RWPE1 (cell line): ENCODE measurements around the gene SYT8.
"Not testable (repeated sequence)": the region's sequence is repeated elsewhere in the genome, so short reads cannot be mapped to it uniquely, and the experiment has no call there.

Experiments used
- CTCF ChIA-PET: fragments of 350-600 bp; sonication (Branson Sonifier 250); formaldehyde crosslinking; extraction: SDS; loops from one replicate; lab custom pipeline; 2021; lab: Yijun Ruan, JAX
- POLR2A ChIA-PET: fragments of 400-600 bp; formaldehyde crosslinking; extraction: SDS; loops from one replicate; lab custom pipeline; 2020; ENCODE audit warnings: antibody characterized with exemption; ENCODE audit not compliant: low non-redundant PET; lab: Yijun Ruan, JAX
- DNase-seq: peaks from one replicate; pipeline ENCODE4 v3.0.0; 2012; ENCODE audit warnings: low spot score
- H3K27ac ChIP-seq: fragments of 450-650 bp; 2 replicates; pipeline ENCODE4 v1.5.1; 2017
- TF ChIP-seq, protein P1 (sequence below): fragments of 450-650 bp; conservative IDR thresholded peaks from 2 replicates; pipeline ENCODE4 v1.5.1; 2017; ENCODE audit warnings: low read depth, mild to moderate bottlenecking

Gene SYT8

DNA sequence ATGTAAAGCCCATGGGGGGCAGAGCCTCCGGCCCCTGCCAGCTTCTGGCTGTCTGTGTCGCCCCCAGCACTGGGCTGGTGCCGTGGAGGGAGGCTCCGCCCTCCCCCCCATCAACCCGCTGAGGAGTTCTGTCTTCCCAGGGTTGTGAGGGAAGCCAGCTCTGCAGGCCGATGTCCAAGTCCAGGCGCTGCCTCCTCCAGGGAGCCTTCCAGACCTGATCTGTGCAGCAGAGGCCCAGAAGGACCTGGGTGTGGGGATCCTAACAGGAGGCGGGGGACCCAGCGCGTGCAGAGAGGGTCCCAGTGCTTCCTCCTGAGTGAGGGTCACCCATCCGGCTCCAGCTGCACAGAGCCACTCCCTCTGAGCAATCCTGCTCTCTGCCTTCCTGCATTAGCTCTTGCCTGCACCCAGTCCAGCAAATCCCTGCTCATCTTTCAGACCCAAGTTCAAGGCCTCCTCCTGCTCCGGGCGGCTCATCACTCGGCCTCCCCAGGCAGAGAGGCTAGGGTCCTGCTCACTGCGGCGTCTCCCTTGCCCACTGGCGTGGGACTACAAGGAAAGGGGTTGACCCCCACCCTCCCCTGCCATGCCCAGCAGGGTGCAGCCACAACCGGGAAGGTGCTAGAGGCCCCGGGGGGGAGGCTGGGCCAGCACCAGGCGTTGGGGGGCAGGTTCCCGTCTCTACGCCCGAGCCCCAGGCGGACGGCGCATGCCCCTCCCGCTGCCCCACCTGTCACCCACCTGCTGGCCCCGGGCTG, 40.5 kb downstream of the SYT8 start:
- ChIA-PET CTCF (interaction anchor here (0.6 to 3.4 kb wide), 7 partner anchors 25 to 284 kb away, joined by 3 to 27 read pairs (median 5); no protein-coding TSS in a partner anchor), POLR2A (no interaction called here)
- no peak for DNase-seq
- TF ChIP-seq, protein P1, sequence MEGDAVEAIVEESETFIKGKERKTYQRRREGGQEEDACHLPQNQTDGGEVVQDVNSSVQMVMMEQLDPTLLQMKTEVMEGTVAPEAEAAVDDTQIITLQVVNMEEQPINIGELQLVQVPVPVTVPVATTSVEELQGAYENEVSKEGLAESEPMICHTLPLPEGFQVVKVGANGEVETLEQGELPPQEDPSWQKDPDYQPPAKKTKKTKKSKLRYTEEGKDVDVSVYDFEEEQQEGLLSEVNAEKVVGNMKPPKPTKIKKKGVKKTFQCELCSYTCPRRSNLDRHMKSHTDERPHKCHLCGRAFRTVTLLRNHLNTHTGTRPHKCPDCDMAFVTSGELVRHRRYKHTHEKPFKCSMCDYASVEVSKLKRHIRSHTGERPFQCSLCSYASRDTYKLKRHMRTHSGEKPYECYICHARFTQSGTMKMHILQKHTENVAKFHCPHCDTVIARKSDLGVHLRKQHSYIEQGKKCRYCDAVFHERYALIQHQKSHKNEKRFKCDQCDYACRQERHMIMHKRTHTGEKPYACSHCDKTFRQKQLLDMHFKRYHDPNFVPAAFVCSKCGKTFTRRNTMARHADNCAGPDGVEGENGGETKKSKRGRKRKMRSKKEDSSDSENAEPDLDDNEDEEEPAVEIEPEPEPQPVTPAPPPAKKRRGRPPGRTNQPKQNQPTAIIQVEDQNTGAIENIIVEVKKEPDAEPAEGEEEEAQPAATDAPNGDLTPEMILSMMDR: no peak
- peak overlapping the region; percentile 100 for H3K27ac ChIP-seq

DNA sequence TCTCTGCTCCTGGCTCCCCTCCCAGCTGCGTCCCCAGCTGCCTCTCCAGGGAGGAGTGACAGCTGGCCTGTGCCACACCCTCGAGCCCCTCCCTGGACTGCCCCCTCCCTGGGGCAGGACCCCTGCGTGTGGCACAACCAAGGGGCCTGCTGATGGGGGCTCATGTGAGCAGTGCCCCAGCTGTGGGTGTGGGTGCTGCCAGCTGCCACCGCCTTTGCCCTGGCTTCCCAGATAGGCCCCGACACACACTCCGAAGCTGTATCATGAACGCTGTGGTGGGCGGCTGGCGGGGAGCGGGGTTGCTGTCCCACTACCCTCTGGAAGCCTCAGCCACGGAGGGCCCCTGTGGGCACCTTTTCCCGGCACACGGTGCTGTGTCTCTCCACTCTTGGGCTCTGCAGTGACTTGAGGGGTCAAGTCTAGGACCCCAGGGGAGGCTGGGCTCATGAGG, 41.1 kb downstream of the SYT8 start:
- ChIA-PET POLR2A (interaction anchor here (0.9 kb wide), 1 partner anchor 42 kb away, joined by 3 read pairs; no protein-coding TSS in a partner anchor), CTCF (interaction anchor here (0.6 to 3.4 kb wide), 9 partner anchors 13 to 283 kb away, joined by 3 to 27 read pairs (median 5); partner anchors contain the start of gene SYT8)
- DNase-seq: not testable (repeated sequence)
- H3K27ac ChIP-seq: peak overlapping the region; percentile 100

DNA sequence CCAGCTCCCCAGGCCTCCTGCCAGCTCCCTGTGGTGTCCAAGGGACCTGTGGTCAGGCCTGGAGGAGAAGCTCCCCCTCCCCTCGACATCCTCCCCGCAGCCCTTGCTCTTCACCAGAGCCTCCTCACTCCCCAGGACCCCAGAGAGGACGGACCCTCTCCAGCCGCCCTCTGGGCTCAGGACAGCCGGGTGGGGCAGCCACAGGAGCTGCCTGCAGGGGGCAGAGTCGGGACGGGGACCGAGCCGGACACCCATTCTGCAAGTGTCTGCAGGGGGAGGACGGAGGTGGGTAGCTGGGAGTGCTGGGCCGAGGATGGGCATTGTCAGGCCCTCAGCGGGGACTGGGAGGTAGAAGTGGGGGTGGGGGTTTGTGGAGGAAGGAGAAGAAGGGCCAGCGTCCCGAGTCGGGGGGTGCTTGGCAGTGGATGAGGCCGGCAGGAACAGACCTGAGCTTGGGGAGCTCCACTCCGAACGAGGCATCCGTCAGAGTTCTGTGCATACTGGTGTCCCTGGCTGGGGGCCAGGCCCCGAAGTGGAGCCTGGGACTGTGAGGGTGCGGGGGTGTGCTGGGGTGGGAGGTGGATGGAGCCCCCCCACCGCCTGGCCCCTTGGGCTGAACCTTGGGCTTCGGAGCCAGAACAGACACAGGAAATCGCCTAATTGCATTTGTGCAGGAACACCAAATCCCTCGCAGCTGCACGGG, 41.7 kb downstream of the SYT8 start:
- CTCF ChIA-PET: interaction anchor here (0.6 to 3.4 kb wide), 20 partner anchors 13 to 423 kb away, joined by 3 to 27 read pairs (median 5); partner anchors contain the start of gene SYT8
- H3K27ac ChIP-seq: peak overlapping the region; percentile 100
- POLR2A ChIA-PET: interaction anchor here (0.6 to 0.9 kb wide), 2 partner anchors 42 to 320 kb away, joined by 3 to 5 read pairs; no protein-coding TSS in a partner anchor
- TF ChIP-seq, protein P1: peak; percentile 75
- peak; percentile 19 for DNase-seq

DNA sequence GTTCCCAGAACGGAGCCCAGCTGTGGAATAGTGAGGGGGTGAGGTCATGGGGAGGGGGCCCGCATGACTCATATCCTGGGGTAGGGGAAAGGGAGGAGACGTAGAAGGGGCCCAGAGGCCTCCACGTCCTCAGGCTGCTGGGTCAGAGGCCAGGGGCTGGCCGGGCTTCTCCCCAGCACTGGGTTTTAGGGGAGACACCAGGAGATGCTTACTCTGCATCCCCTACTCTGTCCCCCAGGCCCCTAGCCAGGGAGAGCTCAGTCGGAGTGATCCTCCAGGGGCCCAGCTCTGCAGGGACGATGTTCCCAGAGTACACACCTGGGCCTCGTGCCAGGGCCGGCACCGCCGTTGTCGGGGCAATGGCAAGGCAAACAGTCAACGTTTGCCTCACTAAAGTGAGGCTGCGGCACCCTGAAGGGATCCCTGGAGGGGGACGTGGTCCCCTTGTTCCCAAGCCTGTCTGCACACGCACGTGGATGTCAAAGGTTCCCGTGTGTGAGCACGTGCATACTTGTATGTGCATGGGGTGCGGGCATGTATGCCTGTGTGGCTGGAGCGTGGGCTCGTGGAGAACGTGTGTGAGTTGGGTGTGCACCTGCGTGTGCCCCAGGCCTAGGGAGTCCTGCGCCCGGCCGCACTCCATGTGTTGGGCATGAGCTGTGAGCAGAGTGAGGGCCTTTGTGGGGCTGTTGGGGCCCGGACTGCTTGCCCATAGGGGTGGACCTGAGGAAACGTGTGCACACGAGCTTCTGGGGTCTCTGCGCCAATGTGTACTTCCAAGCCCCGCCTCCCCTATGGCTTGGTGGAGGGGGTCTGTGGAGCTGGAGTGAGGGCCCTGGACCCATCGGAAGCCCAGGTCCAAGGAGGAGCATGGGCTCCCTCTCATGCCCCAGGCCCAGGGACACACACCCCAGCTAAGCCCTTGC, 42.7 kb downstream of the SYT8 start:
- H3K27ac ChIP-seq: peak overlapping the region; percentile 100
- ChIA-PET POLR2A (interaction anchor here (0.6 kb wide), 1 partner anchor 87 kb away, joined by 3 read pairs; no protein-coding TSS in a partner anchor), CTCF (interaction anchor here (0.6 to 3.4 kb wide), 12 partner anchors 41 to 424 kb away, joined by 3 to 27 read pairs (median 4); partner anchors contain the start of gene SYT8)
- TF ChIP-seq, protein P1: no peak
- DNase-seq: peak; percentile 46

DNA sequence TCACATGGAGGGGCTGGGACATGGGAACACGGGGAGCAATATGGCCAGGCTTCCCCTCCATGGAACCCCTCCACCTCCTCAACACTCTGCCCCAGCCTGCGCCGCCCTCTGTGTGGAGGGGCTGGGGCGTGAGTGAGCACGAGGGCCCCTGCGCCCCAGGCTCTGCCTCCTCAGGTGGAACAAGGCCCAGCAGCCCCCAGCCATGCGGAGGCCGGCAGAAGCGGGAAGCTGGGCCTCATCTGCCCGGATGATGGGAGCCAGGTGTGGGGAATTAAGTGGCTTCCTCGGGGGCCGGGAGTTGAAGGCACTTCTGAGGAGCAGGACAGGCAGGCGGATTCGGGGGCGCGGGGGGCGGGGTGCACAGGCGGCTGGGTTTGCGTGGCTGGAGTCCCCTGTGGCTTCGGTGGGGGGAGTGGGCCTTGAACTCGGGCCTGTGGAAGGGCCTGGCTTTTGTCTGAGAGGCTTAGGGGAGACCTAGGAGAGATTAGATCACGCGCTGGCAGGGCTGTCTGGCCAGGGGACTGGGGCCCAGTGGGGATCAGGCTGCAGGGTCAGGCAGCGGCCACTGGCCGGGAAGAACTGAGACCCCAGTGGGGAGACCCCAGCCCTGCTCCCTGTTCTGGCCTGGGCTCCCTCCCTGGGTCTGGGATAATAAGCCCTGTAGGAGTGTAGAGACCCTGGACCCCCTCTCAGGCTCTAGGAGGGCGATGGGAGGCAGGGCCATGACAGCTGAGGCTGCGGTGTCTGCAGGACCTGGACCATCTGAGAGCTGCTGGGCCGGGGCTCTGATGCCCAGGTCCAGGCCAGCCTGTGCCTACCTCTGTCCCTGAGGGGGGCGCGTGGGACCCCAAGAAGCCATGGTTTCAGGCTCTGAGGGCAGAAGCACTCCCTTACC, 43.6 kb downstream of the SYT8 start:
- CTCF ChIA-PET: interaction anchor here (3.4 kb wide), 1 partner anchor 185 kb away, joined by 27 read pairs; no protein-coding TSS in a partner anchor
- POLR2A ChIA-PET: no interaction called here
- H3K27ac ChIP-seq: peak overlapping the region; percentile 100
- TF ChIP-seq, protein P1: no peak
- DNase-seq: no peak
